Posterior vena cava (tissue), 2 donors: ENCODE measurements around the gene ASMTL. TPM values are rescaled to one million over a fixed set of nuclear protein-coding genes. Genes with fewer than 3 reads are reported as not detected.
"Not testable (repeated sequence)": the region's sequence is repeated elsewhere in the genome, so short reads cannot be mapped to it uniquely, and the experiment has no call there.

Source experiments
- DNase-seq: peaks from one replicate; pipeline ENCODE4 v3.0.0-alpha.2; 2020; ENCODE audit warnings: low spot score
- intact Hi-C, 2 donors: fragments of 100-400 bp; cut with DNase I; formaldehyde crosslinking; loops; one replicate each; pipeline versions ENCODE4 v1.14.1 to v1.14.2; 2022 to 2023
- total RNA-seq, 2 donors: library from RNA; stranded (reverse); fragmentation: NEBNext Ultra II Directional; extraction: Animal tissue kit (Norgen Biotek cat#: 25700); gene quantifications; one replicate each; pipeline ENCODE4 v1.2.1, GENCODE V29; 2021
- donor health status: DM: yes; HTN: yes; CAD: no.
- donor health status: DM: yes; HTN: yes; CAD: no.

ASMTL gene
- total RNA-seq, 2 donors from 2014 or later, result 28.2 to 29.7 TPM

DNA sequence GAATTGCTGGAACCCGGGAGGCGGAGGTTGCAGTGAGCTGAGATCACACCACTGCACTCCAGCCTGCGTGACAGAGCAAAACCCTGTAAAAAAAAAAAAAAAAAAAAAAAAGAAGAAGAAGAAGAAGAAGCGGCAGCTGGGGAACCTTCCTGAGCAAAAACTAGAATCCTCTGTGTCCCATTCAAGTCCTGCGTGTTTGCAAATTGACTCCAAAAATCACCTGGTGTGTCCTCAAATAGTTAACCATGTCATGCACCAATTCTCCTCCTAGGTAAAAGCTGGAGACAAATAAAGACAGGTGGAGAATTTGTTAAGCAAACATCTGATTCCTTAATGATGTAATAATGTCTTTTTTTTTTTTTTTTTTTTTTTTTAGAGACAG lies 31.9 kb upstream of the ASMTL start:
- intact Hi-C loops, result no loop called here
- no peak for DNase-seq

DNA sequence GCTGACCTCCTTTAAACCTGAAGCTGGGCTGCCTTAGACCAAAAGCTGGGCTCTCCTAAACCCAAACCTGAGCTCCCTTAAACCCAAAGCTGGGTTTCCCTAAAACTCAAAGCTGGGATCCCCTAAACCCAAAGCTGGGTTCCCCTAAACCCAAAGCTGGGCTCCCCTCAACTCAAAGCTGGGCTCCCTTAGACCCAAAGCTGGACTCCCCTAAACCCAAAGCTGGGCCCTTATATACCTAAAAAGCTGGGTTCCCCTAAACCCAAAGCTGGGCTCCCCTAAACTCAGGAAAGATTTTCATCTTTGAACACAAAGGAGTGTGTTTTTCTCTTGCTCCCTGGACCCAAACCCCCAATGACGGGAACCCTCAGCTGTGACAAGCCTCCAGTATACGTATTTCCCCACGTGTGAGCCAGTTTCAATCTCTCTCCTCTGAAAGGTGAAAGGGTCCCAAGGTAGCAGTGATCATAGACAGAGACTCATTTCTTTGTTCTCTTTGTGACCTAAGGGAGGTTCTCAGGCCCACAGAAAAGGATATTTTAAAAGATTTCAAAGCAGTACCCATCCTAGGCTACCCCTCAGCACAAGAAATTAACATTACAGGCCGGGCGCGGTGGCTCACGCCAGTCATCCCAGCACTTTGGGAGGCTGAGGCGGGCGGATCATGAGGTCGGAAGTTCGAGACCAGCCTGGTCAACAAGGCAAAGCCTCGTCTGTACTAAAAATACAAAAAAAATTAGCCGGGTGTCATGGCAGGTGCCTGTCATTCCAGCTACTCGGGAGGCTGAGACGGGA lies 31.3 kb upstream of the ASMTL start:
- DNase-seq, result no peak
- intact Hi-C loops, result no loop called here

DNA sequence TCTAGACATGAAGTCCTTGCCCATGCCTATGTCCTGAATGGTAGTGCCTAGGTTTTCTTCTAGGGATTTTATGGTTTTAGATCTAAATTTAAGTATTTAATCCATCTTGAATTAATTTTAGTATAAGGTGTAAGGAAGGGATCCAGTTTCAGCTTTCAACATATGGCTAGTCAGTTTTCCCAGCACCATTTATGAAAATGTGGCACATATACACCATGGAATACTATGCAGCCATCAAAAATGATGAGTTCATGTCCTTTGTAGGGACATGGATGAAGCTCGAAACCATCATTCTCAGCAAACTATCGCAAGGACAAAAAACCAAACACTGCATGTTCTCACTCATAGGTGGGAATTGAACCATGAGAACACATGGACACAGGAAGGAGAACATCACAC lies 29.8 kb upstream of the ASMTL start:
- intact Hi-C loops, DNase-seq: not testable (repeated sequence)

- intact Hi-C loops, result no loop called here
- DNase-seq, result no peak
These were observed 29.2 kb upstream of the ASMTL start for GRCh38 chrX:1481636-1482529.

GRCh38 chrX:1480082-1480785 lies 27.5 kb upstream of the ASMTL start:
- intact Hi-C loops, result no loop called here
- DNase-seq, result no peak

- intact Hi-C loops, result no loop called here
- no peak for DNase-seq
These were observed 25.2 kb upstream of the ASMTL start for GRCh38 chrX:1477801-1478458.

- no peak for DNase-seq
- intact Hi-C loops, result no loop called here
These were observed 24.5 kb upstream of the ASMTL start for GRCh38 chrX:1477229-1477628.

DNA sequence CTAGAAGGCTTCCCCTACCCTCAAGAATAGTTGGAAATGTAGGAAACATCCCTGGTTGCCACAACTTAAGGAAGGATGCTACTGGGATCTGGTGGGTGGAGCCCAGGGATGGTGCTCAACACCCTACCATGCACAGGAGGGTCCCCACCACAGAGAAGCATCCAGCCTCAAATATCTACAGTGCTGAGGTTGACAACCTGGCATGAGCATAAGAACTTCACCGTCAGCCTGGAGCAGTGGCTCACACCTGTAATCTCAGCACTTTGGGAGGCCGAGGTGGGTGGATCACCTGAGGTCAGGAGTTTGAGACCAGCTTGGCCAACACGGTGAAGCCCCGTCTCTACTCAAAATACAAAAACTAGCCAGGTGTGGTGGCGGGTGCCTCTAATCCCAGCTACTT lies 24.0 kb upstream of the ASMTL start:
- intact Hi-C loops, result no loop called here
- no peak for DNase-seq

GRCh38 chrX:1475881-1476280 lies 23.2 kb upstream of the ASMTL start:
- intact Hi-C loops, result no loop called here
- no peak for DNase-seq

DNA sequence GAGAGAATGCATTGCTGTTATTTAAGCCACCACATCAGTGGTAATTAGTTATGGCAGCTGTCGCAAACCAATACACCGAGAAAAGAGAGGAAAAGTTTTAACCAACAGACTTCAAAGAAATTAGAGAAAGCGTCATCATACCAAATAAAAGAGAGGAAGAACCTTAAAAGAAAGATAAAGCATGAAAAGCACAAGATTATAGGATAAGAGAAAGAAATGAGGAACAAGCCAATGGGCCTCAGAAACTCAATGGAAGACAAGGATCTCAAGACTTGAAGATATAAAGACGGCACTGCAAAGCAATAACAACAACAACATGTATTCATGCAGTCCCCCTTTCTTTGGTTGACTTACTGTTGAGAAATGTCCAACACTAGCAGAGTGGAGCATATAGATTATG lies 22.8 kb upstream of the ASMTL start:
- no peak for DNase-seq
- intact Hi-C loops, result no loop called here

GRCh38 chrX:1474593-1474992 lies 21.9 kb upstream of the ASMTL start:
- DNase-seq, intact Hi-C loops: not testable (repeated sequence)

DNA sequence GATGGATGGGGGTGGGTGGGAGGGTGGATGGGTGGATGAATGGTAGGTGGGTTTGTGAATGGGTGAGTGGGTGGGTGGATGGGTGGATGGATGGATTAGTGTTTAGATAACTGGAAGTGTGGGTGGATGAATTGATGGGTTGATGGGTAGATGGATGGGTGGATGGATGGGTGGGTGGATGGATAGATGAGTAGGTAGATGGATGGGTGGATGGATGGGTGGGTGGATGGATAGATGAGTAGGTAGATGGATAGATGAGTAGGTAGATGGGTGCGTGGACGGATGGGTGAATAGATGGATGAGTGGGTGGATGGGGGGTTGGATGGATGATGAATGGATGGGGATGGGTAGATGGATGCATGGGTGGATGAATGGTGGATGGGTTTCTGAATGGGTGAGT lies 20.3 kb upstream of the ASMTL start:
- intact Hi-C loops, result no loop called here
- DNase-seq, result no peak

DNA sequence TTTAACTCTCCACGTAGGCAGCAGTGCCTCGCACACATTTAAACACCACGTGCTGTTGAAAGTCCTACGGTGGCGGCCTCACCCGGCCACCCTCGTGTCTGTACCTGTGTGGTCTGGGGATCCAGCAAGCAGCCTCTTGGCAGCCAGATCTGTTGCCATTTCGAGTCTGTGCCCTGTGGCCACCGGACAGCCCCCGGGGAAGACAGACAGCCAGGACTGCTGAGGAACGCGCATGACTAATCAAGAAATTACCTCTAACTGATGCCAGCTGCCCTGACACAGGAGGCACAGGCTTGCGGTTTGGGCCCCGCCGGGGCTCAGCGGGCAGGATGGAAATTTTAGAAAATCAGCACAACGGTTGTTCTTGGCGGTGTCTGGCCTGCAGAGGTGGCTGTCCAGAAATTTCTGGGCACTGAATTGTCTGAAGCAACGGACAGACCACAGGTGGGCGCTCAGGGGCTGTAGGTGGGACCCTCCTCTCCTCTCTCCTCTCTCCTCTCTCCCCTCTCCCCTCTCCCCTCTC lies 15.6 kb upstream of the ASMTL start:
- DNase-seq, result peak; percentile 79
- intact Hi-C loops, result loop anchor here in 1 of 2 donors (10.0 kb wide), 1 partner anchor 1126 kb away; no protein-coding TSS in a partner anchor

GRCh38 chrX:1466971-1467561 lies 14.4 kb upstream of the ASMTL start:
- no peak for DNase-seq
- intact Hi-C loops, result loop anchor here in 1 of 2 donors (10.0 kb wide), 1 partner anchor 1128 kb away; no protein-coding TSS in a partner anchor

GRCh38 chrX:1466232-1466661 lies 13.5 kb upstream of the ASMTL start:
- no peak for DNase-seq
- intact Hi-C loops, result loop anchor here in 1 of 2 donors (10.0 kb wide), 1 partner anchor 1129 kb away; no protein-coding TSS in a partner anchor

DNA sequence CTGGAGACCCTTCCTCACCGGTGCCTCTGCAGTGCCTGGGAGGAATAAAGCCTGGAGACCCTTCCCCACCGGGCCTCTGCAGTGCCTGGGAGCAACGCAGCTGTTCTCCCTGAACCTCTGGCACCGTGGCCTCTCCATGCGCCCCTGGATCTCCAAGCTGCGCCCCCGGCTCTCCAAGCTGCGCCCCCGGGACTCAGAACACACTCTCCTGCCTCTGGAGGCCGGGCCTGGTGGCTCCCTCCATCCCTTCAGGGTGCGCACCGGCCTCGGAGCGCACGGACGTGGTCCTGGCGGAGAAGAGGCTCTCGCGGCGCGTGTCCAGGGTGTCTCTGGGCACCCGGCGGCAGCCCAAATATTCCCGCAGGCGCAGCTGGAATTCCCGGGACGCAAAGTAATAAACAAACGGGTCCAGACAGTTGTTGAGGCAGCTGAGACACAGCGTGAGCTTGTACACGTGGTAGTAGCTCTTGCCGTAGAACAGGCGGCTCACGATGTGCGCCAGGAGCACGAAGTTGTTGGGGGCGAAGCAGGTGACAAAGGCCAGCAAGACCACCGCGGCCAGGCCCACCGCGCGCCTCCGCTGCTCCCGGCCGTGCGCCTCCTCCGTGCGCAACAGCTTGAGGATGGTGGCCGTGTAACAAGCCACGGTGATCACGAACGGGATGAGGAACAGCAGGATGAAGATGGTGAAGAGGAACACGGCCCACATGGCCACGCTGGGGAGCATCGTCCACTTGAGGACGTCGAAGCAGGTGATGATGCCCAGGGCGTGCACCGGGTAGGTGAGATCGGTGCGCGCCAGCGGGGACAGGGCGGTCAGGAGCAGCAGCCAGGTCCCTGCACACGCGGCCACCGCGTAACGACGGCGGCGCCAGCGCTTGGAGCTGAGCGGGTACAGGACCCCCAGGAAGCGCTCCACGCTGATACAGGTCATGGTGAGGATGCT lies 12.8 kb upstream of the ASMTL start:
- intact Hi-C loops, result loop anchor here in 1 of 2 donors (10.0 kb wide), 1 partner anchor 1129 kb away; no protein-coding TSS in a partner anchor
- no peak for DNase-seq

GRCh38 chrX:1464971-1465285 lies 12.2 kb upstream of the ASMTL start:
- intact Hi-C loops, result loop anchor here in 1 of 2 donors (5.0 to 10.0 kb wide), 2 partner anchors 182 to 1130 kb away; no protein-coding TSS in a partner anchor
- DNase-seq, result no peak
